Lower lobe of right lung (tissue), 2 donors: ENCODE measurements around the gene SOCS3. TPM values are rescaled to one million over a fixed set of nuclear protein-coding genes. Genes with fewer than 3 reads are reported as not detected.

ENCODE experiments used
- ATAC-seq, 2 donors: fragments of 200-7000 bp; cut with Tn5 transposase; one replicate each; pipeline ENCODE4 v1.9.1; 2020 to 2022; ENCODE audit warnings: mild to moderate bottlenecking in 2 of 2, moderate library complexity in 2 of 2
- DNase-seq: peaks from one replicate; pipeline ENCODE4 v3.0.0-alpha.2; 2020
- H3K27ac ChIP-seq: fragments of 200-600 bp; one replicate; pipeline ENCODE4 v1.8.0; 2022
- H3K27me3 ChIP-seq: fragments of 200-600 bp; one replicate; pipeline ENCODE4 v1.8.0; 2022; ENCODE audit warnings: low read depth
- H3K36me3 ChIP-seq: fragments of 200-600 bp; one replicate; pipeline ENCODE4 v1.8.0; 2022; ENCODE audit warnings: mild to moderate bottlenecking
- H3K4me1 ChIP-seq: fragments of 200-600 bp; one replicate; pipeline ENCODE4 v1.8.0; 2022
- H3K4me3 ChIP-seq: fragments of 200-600 bp; one replicate; pipeline ENCODE4 v1.8.0; 2022; ENCODE audit warnings: mild to moderate bottlenecking
- H3K9me3 ChIP-seq: fragments of 200-600 bp; one replicate; pipeline ENCODE4 v1.8.0; 2022
- intact Hi-C: fragments of 100-400 bp; cut with DNase I; formaldehyde crosslinking; loops from one replicate; pipeline ENCODE4 v1.11.0; 2022
- total RNA-seq: library from RNA; stranded (reverse); fragmentation: NEBNext Ultra II Directional; extraction: Animal tissue kit (Norgen Biotek cat#: 25700); gene quantifications from one replicate; pipeline ENCODE4 v1.2.1, GENCODE V29; 2021
- TF ChIP-seq, protein P1 (sequence below): fragments of 200-600 bp; IDR thresholded peaks from one replicate; pipeline ENCODE4 v1.8.0; 2022; ENCODE audit warnings: antibody characterized with exemption, mild to moderate bottlenecking
- donor health status: DM: no; HTN: yes; CAD: no; lungs with severe emphysema.

SOCS3 gene
- total RNA-seq, 1 donor from 2014 or later: 69.5 TPM

- no peaks in the 10 kb centered on the region for H3K36me3 ChIP-seq
- DNase-seq (peak; percentile 81), ATAC-seq (peak; percentile 55 to 64)
- peaks cover 68% of the 10 kb centered on the region for H3K4me1 ChIP-seq
- H3K9me3 ChIP-seq: no peaks in the 10 kb centered on the region
- intact Hi-C loops: no loop called here
- H3K27me3 ChIP-seq: no peaks in the 10 kb centered on the region
- no peak overlapping the region for H3K4me3 ChIP-seq
- TF ChIP-seq, protein P1, sequence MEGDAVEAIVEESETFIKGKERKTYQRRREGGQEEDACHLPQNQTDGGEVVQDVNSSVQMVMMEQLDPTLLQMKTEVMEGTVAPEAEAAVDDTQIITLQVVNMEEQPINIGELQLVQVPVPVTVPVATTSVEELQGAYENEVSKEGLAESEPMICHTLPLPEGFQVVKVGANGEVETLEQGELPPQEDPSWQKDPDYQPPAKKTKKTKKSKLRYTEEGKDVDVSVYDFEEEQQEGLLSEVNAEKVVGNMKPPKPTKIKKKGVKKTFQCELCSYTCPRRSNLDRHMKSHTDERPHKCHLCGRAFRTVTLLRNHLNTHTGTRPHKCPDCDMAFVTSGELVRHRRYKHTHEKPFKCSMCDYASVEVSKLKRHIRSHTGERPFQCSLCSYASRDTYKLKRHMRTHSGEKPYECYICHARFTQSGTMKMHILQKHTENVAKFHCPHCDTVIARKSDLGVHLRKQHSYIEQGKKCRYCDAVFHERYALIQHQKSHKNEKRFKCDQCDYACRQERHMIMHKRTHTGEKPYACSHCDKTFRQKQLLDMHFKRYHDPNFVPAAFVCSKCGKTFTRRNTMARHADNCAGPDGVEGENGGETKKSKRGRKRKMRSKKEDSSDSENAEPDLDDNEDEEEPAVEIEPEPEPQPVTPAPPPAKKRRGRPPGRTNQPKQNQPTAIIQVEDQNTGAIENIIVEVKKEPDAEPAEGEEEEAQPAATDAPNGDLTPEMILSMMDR: no peak
- peak overlapping the region; percentile 86 for H3K27ac ChIP-seq
Observed at GRCh38 chr17:78343187-78343542, 16.7 kb downstream of the SOCS3 start.

DNA sequence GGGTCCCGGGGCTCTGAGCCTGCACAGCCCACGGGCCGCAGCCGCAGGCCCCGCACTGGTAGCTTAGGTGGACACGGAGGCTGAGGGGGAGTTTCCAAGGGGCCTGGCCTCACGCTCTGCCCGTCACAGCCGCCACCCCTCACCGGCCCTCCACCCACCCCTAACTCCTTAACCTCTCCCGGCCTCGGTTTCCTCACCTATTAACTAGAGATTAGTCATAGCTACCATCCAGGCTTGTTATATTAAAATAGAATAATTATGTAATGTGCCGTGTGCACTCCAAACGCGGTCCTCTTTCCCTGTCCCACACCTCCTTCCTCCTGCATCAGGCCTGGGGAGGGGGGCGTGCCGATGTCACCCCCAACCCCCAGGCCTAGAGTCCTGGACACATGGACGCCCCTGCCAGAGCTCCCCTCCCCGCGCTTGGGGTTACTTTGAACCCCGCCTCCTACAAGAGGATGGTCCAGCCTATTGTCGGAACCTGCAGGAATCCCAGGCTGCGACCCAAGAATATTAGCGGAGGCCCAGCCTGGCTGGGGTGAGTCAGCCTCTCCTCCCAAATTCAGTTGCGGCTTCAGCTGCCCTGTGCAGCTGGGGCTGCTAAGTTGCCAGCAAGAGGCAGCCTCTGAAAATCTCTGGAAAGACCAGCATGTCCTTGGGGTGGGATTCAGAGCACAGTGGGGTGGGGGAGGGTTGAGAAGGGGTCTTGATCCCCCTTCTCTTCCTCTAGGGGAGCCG, 17.3 kb downstream of the SOCS3 start:
- Histone ChIP-seq H3K4me1 (peaks cover 63% of the 10 kb centered on the region), H3K27me3 (no peaks in the 10 kb centered on the region), H3K4me3 (peak overlapping the region; percentile 44), H3K27ac (peak overlapping the region; percentile 86), H3K36me3 (no peaks in the 10 kb centered on the region), H3K9me3 (no peaks in the 10 kb centered on the region)
- ATAC-seq (peak; percentile 55 to 69), DNase-seq (peak; percentile 53)
- intact Hi-C loops: no loop called here
- TF ChIP-seq, protein P1: no peak

DNA sequence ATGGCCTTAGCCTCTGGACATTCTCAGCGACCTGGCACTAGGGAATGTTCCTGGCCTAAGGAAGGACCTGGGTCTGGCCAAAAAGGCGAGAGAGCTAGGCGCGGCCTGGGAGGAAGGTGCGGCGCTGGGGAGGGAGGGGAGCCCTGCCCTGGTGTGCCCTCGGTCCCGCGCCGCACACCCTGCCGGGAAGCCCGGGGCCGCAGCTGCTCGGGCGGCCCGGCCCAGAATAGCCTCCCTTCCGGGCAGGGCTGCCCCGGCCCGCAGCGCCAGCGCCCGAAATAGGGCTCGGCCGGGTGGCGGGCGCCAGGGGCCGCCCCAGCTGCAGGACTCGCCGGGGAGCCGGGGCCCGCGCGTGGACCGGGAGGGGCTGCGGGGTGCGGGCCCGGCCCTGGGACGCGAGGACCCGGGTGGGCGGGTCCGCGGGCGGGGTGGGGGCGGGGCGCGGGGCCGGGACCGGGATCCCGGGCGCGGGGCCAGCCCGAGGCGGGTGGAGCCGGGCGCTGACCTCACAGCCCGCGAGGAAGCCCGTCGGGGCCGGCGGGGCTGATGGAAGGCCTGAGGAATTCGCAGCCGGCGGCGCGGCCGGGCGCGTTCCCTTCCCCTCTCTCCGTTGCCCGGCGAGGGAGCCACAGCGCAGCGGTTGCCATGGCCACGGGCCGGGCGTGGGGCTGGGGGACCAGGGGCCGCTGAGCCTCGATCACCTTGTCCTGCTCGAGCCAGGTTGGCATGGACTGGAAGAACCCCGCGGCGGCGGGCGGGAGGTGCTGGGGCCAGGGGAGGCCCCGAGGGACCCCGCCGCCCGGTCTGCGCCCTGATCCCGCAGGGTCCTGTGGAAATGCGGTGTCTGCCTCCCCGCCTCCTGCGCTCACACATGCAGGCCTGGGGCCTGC, 18.1 kb downstream of the SOCS3 start:
- TF ChIP-seq, protein P1: no peak
- ATAC-seq: peak; percentile 74 to 76
- H3K4me1 ChIP-seq: peaks cover 56% of the 10 kb centered on the region
- H3K9me3 ChIP-seq: no peaks in the 10 kb centered on the region
- peak overlapping the region; percentile 86 for H3K27ac ChIP-seq
- no peaks in the 10 kb centered on the region for H3K36me3 ChIP-seq
- intact Hi-C loops: no loop called here
- peak overlapping the region; percentile 44 for H3K4me3 ChIP-seq
- peak; percentile 86 for DNase-seq
- H3K27me3 ChIP-seq: no peaks in the 10 kb centered on the region

- peaks cover 42% of the 10 kb centered on the region for H3K4me1 ChIP-seq
Observed at GRCh38 chr17:78340183-78340955, 19.5 kb downstream of the SOCS3 start.

More at GRCh38 chr17:78340183-78340955, 19.5 kb downstream of the SOCS3 start:
- Histone ChIP-seq H3K27me3 (no peaks in the 10 kb centered on the region), H3K4me3 (no peak overlapping the region), H3K36me3 (no peaks in the 10 kb centered on the region), H3K27ac (peak overlapping the region; percentile 86), H3K9me3 (no peaks in the 10 kb centered on the region)
- DNase-seq: no peak
- TF ChIP-seq, protein P1: no peak
- no peak for ATAC-seq
- intact Hi-C loops: no loop called here
